CD4-positive, alpha-beta T cell treated with Interferon alpha-2 for 1 hour (primary cell): ENCODE measurements around the gene CACNA1D.
"Not testable (repeated sequence)": the region's sequence is repeated elsewhere in the genome, so short reads cannot be mapped to it uniquely, and the experiment has no call there.

Source experiments
- DNase-seq, 2 donors: peaks; one replicate each; pipeline ENCODE4 v3.0.0-alpha.2; 2020 to 2022

Gene CACNA1D

DNA sequence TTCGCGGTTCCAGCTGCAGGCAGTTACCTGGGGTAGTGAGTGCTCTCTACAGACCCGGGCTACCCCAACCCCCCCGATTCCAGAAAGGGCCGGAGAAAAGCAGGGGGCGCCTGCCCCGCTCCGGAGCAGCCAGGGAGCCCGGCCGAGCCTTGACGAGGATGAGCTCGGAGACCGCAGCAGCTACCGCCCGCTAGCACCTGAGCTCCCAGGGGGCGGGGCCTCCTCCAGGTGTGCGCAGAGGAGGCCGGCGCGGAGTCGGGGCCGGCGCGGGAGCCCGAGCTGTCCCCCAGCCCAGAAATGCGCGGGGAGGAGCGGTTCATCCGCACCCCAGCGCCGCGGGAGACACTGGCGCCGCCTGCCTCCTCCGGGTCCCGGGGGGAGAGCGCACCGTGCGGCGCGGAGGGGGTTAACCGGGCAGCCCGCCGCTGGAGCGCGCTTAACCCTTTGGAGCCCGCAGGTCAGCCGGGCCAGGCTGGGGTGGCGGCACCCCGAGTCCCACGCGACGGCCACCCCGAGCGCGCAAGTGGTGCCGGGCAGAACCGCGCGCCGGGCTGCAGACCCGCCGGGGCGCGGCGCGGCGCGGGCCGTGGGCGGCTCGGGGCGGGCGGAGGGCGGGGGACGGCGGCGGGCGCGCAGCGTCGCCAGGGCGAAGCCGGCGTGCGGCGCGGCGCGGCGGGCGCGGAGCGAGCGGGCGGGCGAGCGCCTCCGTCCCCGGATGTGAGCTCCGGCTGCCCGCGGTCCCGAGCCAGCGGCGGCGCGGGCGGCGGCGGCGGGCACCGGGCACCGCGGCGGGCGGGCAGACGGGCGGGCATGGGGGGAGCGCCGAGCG lies at the start of gene CACNA1D:
Gene CACNA1D, plus strand, starts transcription at position 649 of the 829 bp plus-strand sequence. CDS start 556 bp downstream, outside the sequence.
- DNase-seq = no peak

DNA sequence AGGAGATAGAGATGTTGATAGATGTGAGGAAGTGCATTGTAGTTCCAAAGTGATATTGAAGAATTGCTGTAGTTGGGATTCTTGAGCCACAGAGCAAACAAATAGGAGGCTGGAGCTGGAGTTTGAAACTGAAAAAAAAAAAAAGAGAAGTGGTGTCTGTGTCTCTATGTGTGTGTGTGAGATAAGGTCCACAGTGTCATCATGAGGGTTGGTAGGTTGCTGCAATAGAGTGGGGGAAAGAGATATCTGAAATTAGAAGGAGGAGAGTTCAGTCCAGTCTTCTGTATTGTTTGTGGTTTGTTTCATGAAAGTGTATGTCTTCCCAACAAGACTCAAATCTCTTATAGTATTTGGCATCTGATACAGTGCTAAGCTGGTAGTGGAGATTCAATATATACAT lies 37.3 kb upstream of the CACNA1D start:
- DNase-seq = no peak

GRCh38 chr3:53460326-53460725 lies 34.1 kb upstream of the CACNA1D start:
- DNase-seq = no peak

DNA sequence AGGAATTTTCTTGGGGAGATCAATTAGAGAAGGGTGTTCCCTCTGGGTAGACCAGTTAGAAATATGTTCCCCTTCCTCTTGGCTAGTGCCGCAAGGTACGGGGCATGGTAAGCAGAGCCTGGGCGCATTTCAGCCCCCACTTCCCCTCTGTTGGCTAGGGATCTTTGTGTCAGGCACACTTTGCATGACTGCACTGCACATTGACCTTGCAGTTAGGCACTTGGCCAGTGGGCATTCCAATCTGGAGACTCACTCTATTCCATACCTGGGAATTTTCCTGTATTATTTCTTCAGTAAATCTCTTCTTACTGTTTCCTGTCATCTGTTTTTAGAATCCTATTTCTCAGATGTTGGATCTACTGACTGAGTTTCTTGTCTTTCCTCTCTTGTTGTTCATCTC lies 30.0 kb upstream of the CACNA1D start:
- no peak for DNase-seq

- not testable (repeated sequence) for DNase-seq
These were observed 24.7 kb upstream of the CACNA1D start for GRCh38 chr3:53469758-53470157.

DNA sequence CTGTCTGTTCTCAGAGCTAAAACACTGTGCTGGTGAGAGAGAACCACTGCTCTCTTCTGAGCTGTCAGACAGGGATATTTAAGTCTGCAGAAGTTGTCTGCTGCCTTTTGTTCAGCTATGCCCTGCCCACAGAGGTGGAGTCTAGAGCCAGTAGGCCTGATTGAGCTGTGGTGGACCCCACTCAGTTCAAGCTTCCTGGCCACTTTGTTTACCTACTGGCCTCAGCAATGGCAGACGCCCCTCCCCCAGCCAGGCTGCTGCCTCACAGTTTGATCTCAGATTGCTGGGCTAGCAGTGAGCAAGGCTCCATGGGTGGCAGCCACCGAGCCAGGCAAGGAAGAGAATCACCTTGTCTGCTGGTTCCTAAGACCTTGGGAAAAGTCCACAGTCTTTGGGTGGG lies 21.0 kb upstream of the CACNA1D start:
- DNase-seq = no peak

GRCh38 chr3:53476372-53476771 lies 18.0 kb upstream of the CACNA1D start:
- DNase-seq = not testable (repeated sequence)

GRCh38 chr3:53477689-53478088 lies 16.7 kb upstream of the CACNA1D start:
- DNase-seq = not testable (repeated sequence)

DNA sequence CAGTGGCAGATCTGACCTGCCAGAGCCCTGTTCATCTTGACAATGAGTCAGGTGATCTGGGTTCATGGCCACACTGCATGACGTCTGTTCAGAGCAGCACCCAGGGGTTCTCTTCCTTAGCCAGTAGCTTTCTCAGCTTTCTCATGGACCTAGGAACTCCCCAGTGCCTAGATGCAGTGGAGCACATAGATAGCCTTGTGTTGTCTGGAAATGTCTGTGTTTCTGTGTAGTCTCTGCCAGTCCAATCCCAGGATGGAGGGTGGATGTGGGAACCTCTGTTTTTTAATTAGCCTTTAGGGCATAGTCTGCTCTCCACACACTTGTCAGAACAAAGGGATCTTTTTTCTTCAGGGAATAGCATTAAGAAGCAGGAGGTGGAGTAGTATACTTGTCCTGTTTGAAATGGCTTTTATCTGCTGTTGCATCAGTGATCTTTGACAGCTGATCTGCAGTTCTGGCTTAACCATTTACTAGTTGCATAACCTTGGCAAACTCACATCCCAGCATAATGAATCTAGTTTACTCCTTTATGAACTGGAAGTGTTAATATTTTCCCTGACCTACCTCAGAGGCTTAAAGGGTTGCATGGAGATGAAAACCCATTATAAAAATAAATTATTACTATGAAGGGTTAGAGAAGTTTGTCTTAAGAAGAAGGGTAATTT lies 16.1 kb upstream of the CACNA1D start:
- no peak for DNase-seq

DNA sequence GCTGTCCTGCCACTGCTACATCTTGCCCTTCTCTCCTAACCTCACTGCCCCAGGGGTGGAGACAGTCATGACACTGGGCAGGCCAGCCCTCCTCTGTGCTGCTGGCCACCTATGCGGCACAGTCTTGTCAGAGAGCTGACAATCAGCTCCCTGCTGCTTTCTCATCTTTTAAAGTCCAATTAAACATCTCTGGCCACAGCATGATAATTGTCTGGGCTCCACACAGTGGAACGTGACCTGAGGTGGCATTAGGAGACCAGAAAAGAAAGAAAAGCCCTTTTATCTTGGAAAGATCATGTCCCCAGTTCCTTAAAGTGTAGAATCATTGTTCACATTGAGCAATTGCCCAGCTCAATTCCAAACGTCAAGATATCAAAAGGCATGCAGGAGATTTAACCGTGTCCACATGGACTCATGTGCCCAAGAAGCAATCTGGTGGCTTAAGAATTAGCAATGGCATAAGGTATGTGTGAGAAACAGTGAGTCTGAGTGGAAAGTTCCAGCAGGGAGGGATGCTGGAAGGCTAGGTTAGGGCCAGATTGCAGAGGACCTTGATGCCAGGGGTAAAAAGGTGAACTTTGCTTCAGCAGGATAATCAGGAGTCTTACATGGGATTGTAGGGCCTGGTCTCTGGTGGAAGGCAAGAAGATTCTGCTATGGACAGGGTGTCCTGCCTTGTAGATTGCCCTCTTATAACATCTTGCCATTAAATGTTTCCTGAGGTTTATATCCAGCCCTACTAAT lies 15.3 kb upstream of the CACNA1D start:
- no peak for DNase-seq

GRCh38 chr3:53482227-53482626 lies 12.2 kb upstream of the CACNA1D start:
- no peak for DNase-seq

DNA sequence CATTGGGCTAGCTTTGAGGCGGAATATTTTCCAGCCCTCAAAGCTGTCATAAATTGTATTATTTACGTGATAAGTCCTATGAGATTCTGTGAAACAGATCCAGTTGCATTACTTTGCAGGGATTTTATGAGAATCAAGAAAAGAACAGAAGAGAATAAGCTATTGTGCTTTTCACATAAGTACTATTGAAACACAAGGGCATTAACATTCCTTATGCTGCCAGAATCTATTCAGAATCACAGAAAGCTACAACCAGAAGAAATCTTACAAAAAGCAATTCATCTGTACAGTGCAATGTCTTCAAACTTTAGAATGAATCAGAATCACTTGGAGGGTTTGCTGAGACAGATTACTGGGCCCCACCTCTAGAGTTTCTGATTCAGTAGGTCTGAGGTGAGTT lies 10.6 kb upstream of the CACNA1D start:
- no peak for DNase-seq

DNA sequence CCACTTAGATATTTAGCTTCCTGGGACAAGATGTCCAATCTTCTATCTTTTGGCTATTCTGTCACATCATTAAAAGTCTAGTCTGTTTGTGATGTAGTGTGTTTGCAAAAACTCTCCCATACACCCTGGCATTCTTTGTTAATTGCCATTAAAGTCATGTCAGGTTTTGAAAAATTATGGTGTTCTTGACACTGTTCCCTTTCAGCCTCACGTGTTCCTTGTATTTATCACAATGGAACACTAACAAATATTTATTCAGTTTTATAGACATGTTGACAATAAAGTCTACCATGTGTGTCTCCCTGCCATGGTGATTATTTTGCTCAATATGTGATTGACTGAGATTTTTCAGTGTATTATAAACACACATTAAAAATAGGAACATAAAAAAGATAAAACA lies 9.4 kb upstream of the CACNA1D start:
- DNase-seq = no peak

DNA sequence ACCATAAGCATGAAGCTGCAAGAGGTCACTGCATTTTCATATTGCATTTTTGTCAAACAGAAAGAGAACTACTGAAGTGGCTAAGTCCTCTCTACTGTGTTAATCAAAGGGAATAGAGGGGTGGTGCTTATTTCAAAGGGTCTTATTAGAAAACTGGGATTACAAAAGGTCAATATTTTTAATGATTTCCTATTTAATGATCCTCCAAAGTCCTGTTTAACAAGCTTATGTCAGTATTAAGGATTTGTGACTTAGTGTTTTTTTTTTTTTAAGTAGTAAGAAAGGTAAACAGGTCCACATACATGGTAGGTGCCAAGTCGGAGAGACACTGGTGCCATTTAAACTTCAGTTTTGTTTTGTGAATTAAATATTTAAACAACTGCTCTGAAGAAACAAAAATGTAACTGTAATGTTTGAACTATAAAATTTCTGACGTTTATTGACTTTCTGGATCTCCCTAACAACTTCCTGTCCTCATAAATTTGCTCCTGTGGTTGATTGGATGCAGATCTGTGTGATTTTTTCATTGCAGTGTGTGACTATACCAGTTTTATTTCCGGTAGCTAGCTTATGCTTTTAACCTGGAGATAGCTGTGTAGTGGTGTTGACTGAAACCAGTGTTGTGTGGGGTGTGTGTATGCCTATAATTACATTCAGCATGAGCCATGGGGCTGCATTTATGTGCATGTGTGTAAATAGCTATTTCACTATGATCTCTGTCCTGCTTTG lies 8.6 kb upstream of the CACNA1D start:
- DNase-seq = no peak

- no peak for DNase-seq
These were observed 7.3 kb upstream of the CACNA1D start for GRCh38 chr3:53486961-53487654.

GRCh38 chr3:53489386-53489785 lies 5.0 kb upstream of the CACNA1D start:
- no peak for DNase-seq

- no peak for DNase-seq
These were observed 4.5 kb upstream of the CACNA1D start for GRCh38 chr3:53489787-53490458.

DNA sequence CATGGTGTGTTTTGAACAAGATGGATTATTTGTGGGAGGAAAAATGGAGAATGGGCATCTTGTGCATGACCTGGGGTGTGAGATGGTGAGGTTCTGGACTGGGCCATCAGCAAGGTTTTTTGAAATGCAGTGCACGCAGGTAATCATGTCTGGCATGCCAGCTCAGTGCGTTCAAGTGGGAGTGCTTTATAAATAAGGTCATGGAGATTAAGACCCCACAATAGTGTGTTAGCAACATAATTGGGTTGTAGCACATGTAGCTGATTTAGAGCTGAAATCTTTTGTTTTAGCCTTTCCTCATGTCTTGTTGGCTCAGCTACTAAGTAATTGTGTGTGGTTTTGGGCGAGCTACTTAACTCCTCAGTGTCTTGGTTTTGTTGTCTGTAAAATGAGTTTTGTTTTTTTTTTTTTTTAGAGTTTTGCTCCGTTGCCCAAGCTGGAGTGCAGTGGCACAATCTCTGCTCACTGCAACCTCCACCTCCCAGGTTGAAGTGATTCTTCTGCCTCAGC lies 3.9 kb upstream of the CACNA1D start:
- DNase-seq = no peak

DNA sequence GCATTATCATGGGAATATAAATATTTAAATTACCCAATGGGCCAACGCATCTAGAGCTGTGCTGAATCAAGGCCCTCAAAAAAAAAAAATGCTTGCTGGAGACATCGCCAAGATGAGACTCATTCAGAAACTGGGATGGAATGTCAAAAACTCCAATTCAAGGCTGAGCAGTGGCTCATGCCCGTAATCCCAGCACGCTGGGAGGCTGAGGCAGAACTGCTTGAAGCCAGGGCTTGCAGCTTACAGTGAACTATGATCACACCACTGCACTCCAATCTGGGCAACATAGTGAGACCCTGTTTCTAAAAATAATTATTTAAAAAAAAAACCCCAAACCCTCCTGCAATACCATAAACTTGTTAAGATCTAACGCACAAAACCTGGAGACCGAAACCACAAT lies 3.1 kb upstream of the CACNA1D start:
- no peak for DNase-seq

DNA sequence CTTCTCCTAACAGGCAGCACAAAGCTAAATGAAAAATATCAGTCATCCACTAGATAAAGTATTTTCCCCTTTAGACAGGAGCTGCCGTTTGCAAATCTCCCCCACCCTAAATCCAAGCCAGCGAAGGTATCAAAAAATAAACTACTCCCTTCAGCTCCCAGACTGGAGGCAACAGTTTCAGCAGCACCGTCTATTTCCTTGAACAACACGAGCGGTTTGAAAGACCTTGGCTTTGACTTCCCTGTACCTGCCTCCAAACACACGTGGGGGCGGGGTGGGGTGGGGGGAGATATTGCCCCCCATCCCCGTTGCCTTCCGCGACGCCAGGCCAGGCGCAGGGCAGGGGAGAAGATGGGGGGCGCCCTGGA lies 832 bp upstream of the CACNA1D start:
- DNase-seq = no peak

DNA sequence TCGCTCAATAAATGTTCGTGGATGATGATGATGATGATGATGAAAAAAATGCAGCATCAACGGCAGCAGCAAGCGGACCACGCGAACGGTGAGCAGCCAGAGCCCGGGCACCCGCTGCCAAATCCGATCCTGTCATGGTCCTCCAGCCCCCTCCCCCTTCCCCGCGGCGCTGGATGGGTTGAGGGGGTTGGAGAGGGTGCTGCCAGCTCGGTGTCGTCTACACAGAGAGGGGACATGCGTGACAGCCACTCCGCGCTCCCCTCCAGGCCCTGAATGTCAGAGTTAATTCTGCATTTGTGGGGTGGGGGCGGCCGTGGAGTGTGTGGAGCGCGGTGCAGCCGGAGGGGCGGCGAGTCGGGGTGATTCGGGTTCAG lies 722 bp downstream of the CACNA1D start:
- DNase-seq = no peak
